ENCODE results near the gene HNRNPH3.

DNA sequence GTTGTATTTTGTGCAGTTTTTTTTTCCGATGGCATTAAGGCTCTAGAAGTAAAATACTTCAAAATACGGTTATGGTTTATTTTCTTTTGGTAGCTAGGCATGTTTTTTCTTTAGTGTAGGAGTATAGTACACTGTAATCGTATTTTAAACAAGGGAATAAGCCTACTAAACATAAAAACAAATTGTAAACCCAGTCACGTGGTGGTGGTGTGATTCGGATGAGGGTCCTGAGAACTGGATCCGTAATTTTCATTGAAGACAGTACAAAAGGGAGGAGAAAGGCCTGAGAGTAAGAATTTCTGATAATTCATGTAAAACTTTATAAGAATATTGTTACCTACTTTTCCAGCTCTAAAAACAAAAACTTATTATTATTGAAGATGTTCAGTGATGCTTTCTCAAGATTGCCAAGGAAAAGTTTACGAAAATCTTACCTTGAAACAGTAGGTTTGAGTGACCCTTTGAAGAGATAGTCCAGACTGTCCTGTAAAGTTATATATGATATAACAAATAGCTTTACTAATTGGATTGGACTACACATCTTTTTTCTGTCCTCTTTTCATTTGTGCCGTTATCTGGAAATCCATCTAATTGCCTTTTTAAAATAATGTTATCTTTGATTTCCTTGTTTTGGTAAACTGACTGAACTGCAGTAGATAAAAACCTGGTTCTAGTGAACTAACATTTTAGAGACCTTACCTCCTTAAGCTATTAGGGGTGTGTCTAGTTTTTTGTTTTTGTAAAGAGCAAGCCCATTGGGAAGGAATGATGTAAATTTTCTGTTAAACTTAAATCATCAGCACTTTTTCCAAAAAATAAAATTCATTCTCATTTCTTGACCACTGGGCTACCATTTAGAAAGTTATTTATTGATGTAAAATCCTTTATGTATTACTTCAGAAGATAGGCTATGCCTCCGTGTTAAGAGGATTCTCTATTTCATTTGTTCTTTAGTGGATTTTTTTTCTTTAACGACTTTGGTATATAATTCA is 1.9 kb downstream of the HNRNPH3 start:
- TF ChIP-seq, protein P1, sequence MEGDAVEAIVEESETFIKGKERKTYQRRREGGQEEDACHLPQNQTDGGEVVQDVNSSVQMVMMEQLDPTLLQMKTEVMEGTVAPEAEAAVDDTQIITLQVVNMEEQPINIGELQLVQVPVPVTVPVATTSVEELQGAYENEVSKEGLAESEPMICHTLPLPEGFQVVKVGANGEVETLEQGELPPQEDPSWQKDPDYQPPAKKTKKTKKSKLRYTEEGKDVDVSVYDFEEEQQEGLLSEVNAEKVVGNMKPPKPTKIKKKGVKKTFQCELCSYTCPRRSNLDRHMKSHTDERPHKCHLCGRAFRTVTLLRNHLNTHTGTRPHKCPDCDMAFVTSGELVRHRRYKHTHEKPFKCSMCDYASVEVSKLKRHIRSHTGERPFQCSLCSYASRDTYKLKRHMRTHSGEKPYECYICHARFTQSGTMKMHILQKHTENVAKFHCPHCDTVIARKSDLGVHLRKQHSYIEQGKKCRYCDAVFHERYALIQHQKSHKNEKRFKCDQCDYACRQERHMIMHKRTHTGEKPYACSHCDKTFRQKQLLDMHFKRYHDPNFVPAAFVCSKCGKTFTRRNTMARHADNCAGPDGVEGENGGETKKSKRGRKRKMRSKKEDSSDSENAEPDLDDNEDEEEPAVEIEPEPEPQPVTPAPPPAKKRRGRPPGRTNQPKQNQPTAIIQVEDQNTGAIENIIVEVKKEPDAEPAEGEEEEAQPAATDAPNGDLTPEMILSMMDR (IDR thresholded peaks at IDR 0.05): no peak
- no peak for TF ChIP-seq POLR2A (IDR thresholded peaks at IDR 0.05)

Data from testis (tissue), 2 donors.